ENCODE data around the gene APP.
A peak's percentile ranks its signal among the peaks of the same experiment; 100 is the strongest.

APP gene

DNA sequence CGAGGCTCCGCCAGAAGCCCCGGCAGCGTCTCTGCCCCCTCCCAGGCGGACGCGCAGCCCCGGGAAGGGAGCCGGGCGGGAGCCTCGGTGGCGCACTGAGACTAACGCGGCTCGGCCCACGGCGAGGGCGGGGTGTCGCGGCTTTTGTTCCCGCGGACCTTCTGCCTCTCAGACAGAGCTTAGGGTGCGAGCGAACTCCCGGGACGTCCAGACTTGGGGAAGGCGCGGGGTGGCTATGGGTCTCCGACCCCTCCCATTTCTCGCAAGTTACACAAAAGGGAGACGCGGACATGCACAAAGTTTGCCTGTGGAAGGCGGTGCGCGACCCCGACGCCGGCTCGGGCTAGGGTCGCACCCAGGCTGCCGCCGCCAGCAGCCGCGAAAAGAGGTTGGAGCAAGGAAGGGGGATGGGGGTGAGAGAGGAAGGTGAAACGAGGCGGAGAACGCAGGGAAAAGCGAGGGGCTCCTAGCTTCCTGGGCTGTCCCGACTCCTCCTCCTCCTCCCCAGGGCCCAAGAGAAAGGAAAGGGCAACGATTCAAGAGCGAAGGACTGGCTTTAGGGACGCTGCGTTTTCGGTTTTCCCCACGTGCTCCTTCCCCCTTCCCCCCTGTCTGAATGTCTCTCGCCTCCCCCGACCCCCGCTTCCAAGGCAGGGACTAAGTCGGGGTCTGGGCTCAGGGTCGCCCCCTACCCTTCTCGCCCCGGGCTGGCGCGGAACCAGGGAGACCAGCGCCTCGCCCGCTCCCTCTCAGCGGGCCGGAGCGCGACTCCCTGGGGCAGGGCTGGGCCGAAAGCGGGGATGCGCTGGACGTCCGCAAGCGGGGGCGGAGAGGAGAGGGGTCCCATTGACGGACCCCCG lies 729 bp downstream of the APP start (continued):
- TF ChIP-seq, protein P1, sequence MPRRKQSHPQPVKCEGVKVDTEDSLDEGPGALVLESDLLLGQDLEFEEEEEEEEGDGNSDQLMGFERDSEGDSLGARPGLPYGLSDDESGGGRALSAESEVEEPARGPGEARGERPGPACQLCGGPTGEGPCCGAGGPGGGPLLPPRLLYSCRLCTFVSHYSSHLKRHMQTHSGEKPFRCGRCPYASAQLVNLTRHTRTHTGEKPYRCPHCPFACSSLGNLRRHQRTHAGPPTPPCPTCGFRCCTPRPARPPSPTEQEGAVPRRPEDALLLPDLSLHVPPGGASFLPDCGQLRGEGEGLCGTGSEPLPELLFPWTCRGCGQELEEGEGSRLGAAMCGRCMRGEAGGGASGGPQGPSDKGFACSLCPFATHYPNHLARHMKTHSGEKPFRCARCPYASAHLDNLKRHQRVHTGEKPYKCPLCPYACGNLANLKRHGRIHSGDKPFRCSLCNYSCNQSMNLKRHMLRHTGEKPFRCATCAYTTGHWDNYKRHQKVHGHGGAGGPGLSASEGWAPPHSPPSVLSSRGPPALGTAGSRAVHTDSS (tag by site-specific recombination; IDR thresholded peaks at IDR 0.05), result peak; percentile 47; the same call in 1 of the 2 replicates
- no peak for TF ChIP-seq HOXC10 (CRISPR knock-in tag; IDR thresholded peaks at IDR 0.05)
- no peak for TF ChIP-seq GLI4 (tag by site-specific recombination; IDR thresholded peaks at IDR 0.05)
- no peak for TF ChIP-seq ZNF416 (tag by site-specific recombination; IDR thresholded peaks at IDR 0.05)
- no peak for TF ChIP-seq ZNF169 (tag by site-specific recombination; IDR thresholded peaks at IDR 0.05)
- no peak for TF ChIP-seq ZNF133 (tag by site-specific recombination; IDR thresholded peaks at IDR 0.05)
- TF ChIP-seq, protein P2, sequence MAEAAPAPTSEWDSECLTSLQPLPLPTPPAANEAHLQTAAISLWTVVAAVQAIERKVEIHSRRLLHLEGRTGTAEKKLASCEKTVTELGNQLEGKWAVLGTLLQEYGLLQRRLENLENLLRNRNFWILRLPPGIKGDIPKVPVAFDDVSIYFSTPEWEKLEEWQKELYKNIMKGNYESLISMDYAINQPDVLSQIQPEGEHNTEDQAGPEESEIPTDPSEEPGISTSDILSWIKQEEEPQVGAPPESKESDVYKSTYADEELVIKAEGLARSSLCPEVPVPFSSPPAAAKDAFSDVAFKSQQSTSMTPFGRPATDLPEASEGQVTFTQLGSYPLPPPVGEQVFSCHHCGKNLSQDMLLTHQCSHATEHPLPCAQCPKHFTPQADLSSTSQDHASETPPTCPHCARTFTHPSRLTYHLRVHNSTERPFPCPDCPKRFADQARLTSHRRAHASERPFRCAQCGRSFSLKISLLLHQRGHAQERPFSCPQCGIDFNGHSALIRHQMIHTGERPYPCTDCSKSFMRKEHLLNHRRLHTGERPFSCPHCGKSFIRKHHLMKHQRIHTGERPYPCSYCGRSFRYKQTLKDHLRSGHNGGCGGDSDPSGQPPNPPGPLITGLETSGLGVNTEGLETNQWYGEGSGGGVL (tag by site-specific recombination; IDR thresholded peaks at IDR 0.05), result no peak
- TF ChIP-seq ZFP37 (tag by site-specific recombination; IDR thresholded peaks at IDR 0.05), result peak; percentile 70; the same call in 1 of the 2 replicates
- no peak for TF ChIP-seq ZNF548 (tag by site-specific recombination; IDR thresholded peaks at IDR 0.05)
- TF ChIP-seq, protein P3, sequence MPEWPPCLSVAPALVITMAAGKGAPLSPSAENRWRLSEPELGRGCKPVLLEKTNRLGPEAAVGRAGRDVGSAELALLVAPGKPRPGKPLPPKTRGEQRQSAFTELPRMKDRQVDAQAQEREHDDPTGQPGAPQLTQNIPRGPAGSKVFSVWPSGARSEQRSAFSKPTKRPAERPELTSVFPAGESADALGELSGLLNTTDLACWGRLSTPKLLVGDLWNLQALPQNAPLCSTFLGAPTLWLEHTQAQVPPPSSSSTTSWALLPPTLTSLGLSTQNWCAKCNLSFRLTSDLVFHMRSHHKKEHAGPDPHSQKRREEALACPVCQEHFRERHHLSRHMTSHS (tag by site-specific recombination; IDR thresholded peaks at IDR 0.05), result no peak
- TF ChIP-seq, protein P4, sequence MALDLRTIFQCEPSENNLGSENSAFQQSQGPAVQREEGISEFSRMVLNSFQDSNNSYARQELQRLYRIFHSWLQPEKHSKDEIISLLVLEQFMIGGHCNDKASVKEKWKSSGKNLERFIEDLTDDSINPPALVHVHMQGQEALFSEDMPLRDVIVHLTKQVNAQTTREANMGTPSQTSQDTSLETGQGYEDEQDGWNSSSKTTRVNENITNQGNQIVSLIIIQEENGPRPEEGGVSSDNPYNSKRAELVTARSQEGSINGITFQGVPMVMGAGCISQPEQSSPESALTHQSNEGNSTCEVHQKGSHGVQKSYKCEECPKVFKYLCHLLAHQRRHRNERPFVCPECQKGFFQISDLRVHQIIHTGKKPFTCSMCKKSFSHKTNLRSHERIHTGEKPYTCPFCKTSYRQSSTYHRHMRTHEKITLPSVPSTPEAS (tag by site-specific recombination; IDR thresholded peaks at IDR 0.05), result no peak
- TF ChIP-seq, protein P5, sequence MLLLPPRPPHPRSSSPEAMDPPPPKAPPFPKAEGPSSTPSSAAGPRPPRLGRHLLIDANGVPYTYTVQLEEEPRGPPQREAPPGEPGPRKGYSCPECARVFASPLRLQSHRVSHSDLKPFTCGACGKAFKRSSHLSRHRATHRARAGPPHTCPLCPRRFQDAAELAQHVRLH (tag by site-specific recombination; IDR thresholded peaks at IDR 0.05), result no peak
- TF ChIP-seq ZNF610 (tag by site-specific recombination; IDR thresholded peaks at IDR 0.05; ENCODE audit: borderline replicate concordance), result no peak
- no peak for TF ChIP-seq ZNF510 (tag by site-specific recombination; IDR thresholded peaks at IDR 0.05; ENCODE audit: insufficient replicate concordance)
- TF ChIP-seq ZNF2 (tag by site-specific recombination; IDR thresholded peaks at IDR 0.05), result 0 out of 2 replicates have a peak, but pooled peaks have one; percentile 14
- peak; percentile 72 for TF ChIP-seq ZBTB17 (tag by site-specific recombination; IDR thresholded peaks at IDR 0.05)
- 0 out of 2 replicates have a peak, but pooled peaks have one; percentile 15 for TF ChIP-seq ZNF394 (tag by site-specific recombination; IDR thresholded peaks at IDR 0.05; ENCODE audit: borderline replicate concordance)
- TF ChIP-seq ZNF292 (tag by site-specific recombination; IDR thresholded peaks at IDR 0.05; ENCODE audit: borderline replicate concordance, low read depth), result no peak
- TF ChIP-seq, protein P6, sequence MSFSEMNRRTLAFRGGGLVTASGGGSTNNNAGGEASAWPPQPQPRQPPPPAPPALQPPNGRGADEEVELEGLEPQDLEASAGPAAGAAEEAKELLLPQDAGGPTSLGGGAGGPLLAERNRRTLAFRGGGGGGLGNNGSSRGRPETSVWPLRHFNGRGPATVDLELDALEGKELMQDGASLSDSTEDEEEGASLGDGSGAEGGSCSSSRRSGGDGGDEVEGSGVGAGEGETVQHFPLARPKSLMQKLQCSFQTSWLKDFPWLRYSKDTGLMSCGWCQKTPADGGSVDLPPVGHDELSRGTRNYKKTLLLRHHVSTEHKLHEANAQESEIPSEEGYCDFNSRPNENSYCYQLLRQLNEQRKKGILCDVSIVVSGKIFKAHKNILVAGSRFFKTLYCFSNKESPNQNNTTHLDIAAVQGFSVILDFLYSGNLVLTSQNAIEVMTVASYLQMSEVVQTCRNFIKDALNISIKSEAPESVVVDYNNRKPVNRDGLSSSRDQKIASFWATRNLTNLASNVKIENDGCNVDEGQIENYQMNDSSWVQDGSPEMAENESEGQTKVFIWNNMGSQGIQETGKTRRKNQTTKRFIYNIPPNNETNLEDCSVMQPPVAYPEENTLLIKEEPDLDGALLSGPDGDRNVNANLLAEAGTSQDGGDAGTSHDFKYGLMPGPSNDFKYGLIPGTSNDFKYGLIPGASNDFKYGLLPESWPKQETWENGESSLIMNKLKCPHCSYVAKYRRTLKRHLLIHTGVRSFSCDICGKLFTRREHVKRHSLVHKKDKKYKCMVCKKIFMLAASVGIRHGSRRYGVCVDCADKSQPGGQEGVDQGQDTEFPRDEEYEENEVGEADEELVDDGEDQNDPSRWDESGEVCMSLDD (tag by site-specific recombination; IDR thresholded peaks at IDR 0.05), result peak; percentile 19; the same call in 1 of the 2 replicates
- TF ChIP-seq ZXDB (tag by site-specific recombination; IDR thresholded peaks at IDR 0.05), result peak; percentile 14; the same call in 1 of the 2 replicates

All from HEK293 (cell line).